Measurements from ENCODE around the gene GSTA1. TPM values are rescaled to one million over a fixed set of nuclear protein-coding genes. Genes with fewer than 3 reads are reported as not detected.
A peak's percentile ranks its signal among the peaks of the same experiment; 100 is the strongest.
"Not testable (repeated sequence)": the region's sequence is repeated elsewhere in the genome, so short reads cannot be mapped to it uniquely, and the experiment has no call there.

Gene GSTA1
- total RNA-seq, 2 donors from 2014 or later = 33.2 to 54.1 TPM

DNA sequence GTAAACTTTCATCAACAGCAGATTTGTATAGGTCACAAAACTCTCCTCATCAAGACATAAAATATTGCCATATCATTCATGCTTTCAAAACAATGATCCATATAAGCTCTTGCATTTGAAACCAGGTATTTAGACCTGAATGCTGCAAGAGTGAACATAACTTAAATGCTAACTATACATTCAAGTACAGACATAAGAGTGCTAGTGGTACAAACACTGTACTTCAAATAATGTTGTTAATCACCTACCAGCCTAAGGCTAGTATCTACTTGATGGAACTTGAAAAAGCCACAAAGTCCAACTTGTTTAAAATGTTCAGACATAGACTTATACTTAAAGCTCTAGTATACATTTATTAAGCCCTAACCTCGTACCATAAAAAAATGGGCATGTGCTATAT, 24.4 kb downstream of the GSTA1 start:
- intact Hi-C loops (cut with DNase I) = no loop called here
- WGBS, 2 donors = 56 to 85% methylated on average over 1 of the region's 1 CpG
- ATAC-seq = no peak

DNA sequence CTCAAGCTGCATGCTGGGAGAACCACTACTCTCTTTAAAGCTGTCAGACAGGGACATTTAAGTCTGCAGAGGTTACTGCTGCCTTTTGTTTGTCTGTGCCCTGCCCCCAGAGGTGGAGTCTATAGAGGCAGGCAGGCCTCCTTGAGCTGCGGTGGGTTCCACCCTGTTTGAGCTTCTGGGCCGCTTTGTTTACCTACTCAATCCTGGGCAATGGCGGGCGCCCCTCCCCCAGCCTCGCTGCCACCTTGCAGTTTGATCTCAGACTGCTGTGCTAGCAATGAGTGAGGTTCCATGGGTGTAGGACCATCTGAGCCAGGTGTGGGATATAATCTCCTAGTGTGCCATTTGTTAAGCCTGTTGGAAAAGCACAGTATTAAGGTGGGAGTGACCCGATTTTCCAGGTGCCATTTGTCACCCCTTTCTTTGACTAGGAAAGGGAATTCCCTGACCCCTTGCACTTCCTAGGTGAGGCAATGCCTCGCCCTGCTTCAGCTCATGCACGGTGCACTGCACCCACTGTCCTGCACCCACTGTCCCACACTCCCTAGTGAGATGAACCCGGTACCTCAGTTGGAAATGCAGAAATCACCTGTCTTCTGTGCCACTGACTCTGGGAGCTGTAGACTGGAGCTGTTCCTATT, 26.8 kb downstream of the GSTA1 start:
- H3K4me3 ChIP-seq; DNase-seq; ATAC-seq; intact Hi-C loops (cut with DNase I); H3K27me3 ChIP-seq; H3K9me3 ChIP-seq; H3K4me1 ChIP-seq; H3K27ac ChIP-seq; H3K36me3 ChIP-seq (replicated peaks in 1 of 2; ENCODE audit: insufficient read depth in 1 of 2, low read depth in 2 of 2): not testable (repeated sequence)
- 83 to 95% methylated on average over 7 to 9 of the region's 9 CpGs for WGBS, 2 donors

More for the DNA sequence above, 24.4 kb downstream of the GSTA1 start:
- Histone ChIP-seq H3K4me1 (peaks cover 6% of the 10 kb centered on the region), H3K4me3 (no peak overlapping the region), H3K27me3 (no peaks in the 10 kb centered on the region), H3K27ac (no peak overlapping the region), H3K9me3 (no peaks in the 10 kb centered on the region), H3K36me3 (replicated peaks in 1 of 2; ENCODE audit: insufficient read depth in 1 of 2, low read depth in 2 of 2) (no peaks in the 10 kb centered on the region)
- no peak for DNase-seq
- TF ChIP-seq, protein P1, sequence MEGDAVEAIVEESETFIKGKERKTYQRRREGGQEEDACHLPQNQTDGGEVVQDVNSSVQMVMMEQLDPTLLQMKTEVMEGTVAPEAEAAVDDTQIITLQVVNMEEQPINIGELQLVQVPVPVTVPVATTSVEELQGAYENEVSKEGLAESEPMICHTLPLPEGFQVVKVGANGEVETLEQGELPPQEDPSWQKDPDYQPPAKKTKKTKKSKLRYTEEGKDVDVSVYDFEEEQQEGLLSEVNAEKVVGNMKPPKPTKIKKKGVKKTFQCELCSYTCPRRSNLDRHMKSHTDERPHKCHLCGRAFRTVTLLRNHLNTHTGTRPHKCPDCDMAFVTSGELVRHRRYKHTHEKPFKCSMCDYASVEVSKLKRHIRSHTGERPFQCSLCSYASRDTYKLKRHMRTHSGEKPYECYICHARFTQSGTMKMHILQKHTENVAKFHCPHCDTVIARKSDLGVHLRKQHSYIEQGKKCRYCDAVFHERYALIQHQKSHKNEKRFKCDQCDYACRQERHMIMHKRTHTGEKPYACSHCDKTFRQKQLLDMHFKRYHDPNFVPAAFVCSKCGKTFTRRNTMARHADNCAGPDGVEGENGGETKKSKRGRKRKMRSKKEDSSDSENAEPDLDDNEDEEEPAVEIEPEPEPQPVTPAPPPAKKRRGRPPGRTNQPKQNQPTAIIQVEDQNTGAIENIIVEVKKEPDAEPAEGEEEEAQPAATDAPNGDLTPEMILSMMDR (IDR thresholded peaks at IDR 0.05) = no peak
- TF ChIP-seq POLR2A (IDR thresholded peaks at IDR 0.05) = no peak

DNA sequence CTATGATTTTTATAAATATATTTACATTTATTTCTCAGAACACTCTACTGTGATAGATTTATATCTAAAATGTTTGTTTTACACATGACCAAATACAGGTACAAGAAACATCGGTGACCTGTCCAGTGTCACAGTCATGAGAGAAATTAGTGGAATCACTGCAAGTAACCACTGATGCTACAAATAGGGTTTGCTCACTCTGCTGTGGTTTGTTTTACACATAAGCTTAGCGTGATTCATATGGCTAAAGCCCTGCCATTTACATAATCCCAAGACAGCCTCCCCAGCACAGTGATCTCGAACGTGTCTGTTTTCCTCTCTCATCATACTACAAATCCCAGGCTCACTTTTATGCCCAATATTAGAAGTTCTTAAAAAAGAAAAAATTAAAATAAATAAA, 34.2 kb downstream of the GSTA1 start:
- H3K36me3 ChIP-seq (replicated peaks in 1 of 2; ENCODE audit: insufficient read depth in 1 of 2, low read depth in 2 of 2); H3K27ac ChIP-seq; H3K9me3 ChIP-seq; H3K4me1 ChIP-seq; DNase-seq; H3K27me3 ChIP-seq; ATAC-seq; H3K4me3 ChIP-seq; intact Hi-C loops (cut with DNase I): not testable (repeated sequence)
- 87% methylated on average over 4 of the region's 4 CpGs for WGBS, 2 donors

DNA sequence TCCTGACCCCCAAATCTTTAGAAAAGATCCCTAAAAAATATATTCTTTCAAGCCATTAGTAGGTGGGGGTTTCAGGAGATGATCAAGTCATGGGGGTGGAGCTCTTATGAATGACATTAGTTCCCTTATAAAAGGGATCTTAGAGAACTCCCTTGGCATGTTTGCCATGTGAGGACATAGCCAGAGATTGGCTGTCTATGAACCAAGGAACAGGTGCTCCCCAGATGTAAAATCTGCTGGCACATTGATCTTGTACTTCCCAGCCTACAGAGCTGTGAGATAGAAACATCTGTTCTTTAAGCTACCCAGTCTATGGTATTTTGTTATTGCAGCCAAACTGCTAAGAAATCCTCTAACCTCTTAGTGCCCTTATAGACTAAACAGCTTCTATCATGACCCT, 36.0 kb downstream of the GSTA1 start:
- intact Hi-C loops (cut with DNase I); H3K27ac ChIP-seq; H3K9me3 ChIP-seq; H3K27me3 ChIP-seq; ATAC-seq; H3K4me1 ChIP-seq; H3K4me3 ChIP-seq; H3K36me3 ChIP-seq (replicated peaks in 1 of 2; ENCODE audit: insufficient read depth in 1 of 2, low read depth in 2 of 2): not testable (repeated sequence)
- peak in 1 of 4 donors; percentile 28 for DNase-seq

DNA sequence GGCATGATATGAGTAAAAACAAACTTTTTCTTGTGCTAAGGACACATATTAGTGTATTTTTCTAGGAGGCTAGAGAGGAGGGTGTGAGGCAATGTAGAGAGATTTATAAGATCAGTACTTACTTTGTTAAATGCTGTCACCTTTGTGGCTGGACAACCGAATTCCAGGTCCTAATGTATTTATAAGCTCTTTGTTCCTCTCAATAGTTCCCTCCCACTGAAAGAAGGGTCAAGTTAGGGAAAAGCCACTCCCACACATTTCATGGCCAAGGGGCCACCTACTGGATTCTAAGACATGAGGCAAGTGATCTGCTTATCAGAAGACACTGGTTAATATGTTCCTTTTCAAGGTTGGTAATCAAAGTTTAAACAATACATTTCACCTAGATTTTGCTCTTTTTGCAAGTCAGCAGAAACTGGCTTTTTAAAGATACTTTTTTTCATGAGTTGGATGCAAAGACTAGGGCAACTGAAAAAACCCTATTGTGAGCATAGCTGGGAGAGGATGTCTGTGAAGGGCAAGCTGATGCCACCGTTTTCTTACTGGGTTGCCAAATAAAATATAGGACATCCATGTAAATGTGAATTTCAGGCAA, 40.2 kb downstream of the GSTA1 start, which contains the start of gene GSTA2:
Gene GSTA2, minus strand, starts transcription at position 154 of the 595 bp plus-strand sequence. CDS start 5,528 bp downstream, outside the sequence.
- Histone ChIP-seq H3K27ac (peak within 1 kb of the TSS; percentile 32 to 79 (median 76)), H3K4me3 (peak within 1 kb of the TSS in 1 of 2 donors; percentile 27), H3K4me1 (peaks cover 23% of the 10 kb centered on the region)
- H3K36me3 ChIP-seq (replicated peaks in 1 of 2; ENCODE audit: insufficient read depth in 1 of 2, low read depth in 2 of 2); H3K27me3 ChIP-seq; intact Hi-C loops (cut with DNase I); H3K9me3 ChIP-seq: not testable (repeated sequence)
- peak; percentile 52 to 85 (median 78) for DNase-seq
- TF ChIP-seq, protein P1 (IDR thresholded peaks at IDR 0.05) = peak in 4 of 7 experiments; percentile 39 to 55 (median 44)
- peak in 2 of 3 donors; percentile 84 to 91 for TF ChIP-seq POLR2A (IDR thresholded peaks at IDR 0.05)
- whole genome bisulfite sequencing, 2 donors = 23 to 24% methylated on average over 2 of the region's 2 CpGs
- ATAC-seq = peak; percentile 93

DNA sequence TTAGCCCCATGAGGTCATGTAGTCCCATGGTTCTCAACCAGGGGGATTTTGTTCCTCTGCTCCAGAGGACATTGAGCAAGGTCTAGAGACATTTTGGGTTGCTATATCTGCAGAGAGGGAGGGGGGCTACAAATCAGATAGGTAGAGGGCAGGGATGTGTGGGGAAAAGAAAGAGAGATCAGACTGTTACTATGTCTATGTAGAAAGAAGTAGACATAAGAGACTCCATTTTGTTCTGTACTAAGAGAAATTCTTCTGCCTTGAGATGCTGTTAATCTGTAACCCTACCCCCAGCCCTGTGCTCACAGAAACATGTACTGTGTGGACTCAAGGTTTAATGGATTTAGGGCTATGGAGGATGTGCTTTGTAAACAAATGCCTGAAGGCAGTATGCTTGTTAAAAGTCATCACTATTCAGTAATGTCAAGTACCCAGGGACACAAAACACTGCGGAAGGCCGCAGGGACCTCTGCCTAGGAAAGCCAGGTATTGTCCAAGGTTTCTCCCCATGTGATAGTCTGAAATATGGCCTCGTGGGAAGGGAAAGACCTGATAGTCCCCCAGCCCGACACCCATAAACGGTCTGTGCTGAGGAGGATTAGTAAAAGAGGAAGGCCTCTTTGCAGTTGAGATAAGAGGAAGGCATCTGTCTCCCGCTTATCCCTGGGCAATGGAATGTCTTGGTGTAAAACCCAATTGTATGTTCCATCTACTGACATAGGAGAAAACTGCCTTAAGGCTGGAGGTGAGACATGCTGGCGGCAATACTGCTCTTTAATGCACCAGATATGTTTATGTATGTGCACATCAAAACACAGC, 41.7 kb downstream of the GSTA1 start:
- DNase-seq; H3K36me3 ChIP-seq (replicated peaks in 1 of 2; ENCODE audit: insufficient read depth in 1 of 2, low read depth in 2 of 2); H3K27me3 ChIP-seq; intact Hi-C loops (cut with DNase I); H3K9me3 ChIP-seq; ATAC-seq: not testable (repeated sequence)
- H3K27ac ChIP-seq = peak overlapping the region; percentile 32 to 79 (median 76)
- H3K4me1 ChIP-seq = peaks cover 32% of the 10 kb centered on the region
- TF ChIP-seq POLR2A (IDR thresholded peaks at IDR 0.05) = peak in 1 of 3 donors; percentile 55
- TF ChIP-seq, protein P1 (IDR thresholded peaks at IDR 0.05) = peak in 2 of 7 experiments; percentile 3 to 10
- 31% methylated on average over 6 to 7 of the region's 7 CpGs for WGBS, 2 donors
- peak overlapping the region in 1 of 2 donors; percentile 27 for H3K4me3 ChIP-seq

Data from body of pancreas (tissue), 4 donors.